H9 (cell line): ENCODE data around the gene PRKCA. TPM values are rescaled to one million over a fixed set of nuclear protein-coding genes. Genes with fewer than 3 reads are reported as not detected.

Source experiments
- DNase-seq: peaks from one replicate; pipeline ENCODE4 v3.0.0-alpha.2; 2017
- H2AFZ ChIP-seq: one replicate; pipeline ENCODE4 v1.6.1; 2013; ENCODE audit warnings: mild to moderate bottlenecking, low read length, control low read depth, moderate library complexity
- H2AK5ac ChIP-seq: 2 replicates; pipeline ENCODE4 v1.6.1; 2013; ENCODE audit warnings: low read length, control low read depth, mixed read lengths; ENCODE audit not compliant: insufficient read length
- H2BK120ac ChIP-seq: one replicate; pipeline ENCODE4 v1.6.1; 2013; ENCODE audit warnings: low read depth, mild to moderate bottlenecking, low read length, control low read depth, inconsistent platforms; ENCODE audit not compliant: poor library complexity, severe bottlenecking
- H2BK12ac ChIP-seq: 2 replicates; pipeline ENCODE4 v1.6.1; 2013; ENCODE audit warnings: low read length, control low read depth, mixed read lengths, low read depth; ENCODE audit not compliant: insufficient read length
- H2BK15ac ChIP-seq: 2 replicates; pipeline ENCODE4 v1.6.1; 2013; ENCODE audit warnings: low read depth, low read length, control low read depth
- H2BK20ac ChIP-seq: one replicate; pipeline ENCODE4 v1.6.1; 2013; ENCODE audit warnings: low read depth, mild to moderate bottlenecking, low read length, control low read depth, inconsistent platforms; ENCODE audit not compliant: poor library complexity, severe bottlenecking
- H2BK5ac ChIP-seq: 2 replicates; pipeline ENCODE4 v1.6.1; 2013; ENCODE audit warnings: low read length, control low read depth, mixed read lengths; ENCODE audit not compliant: insufficient read length
- H3K14ac ChIP-seq: 2 replicates; pipeline ENCODE4 v1.6.1; 2013; ENCODE audit warnings: low read length, control low read depth; ENCODE audit not compliant: insufficient read depth
- H3K18ac ChIP-seq: 2 replicates; pipeline ENCODE4 v1.6.1; 2013; ENCODE audit warnings: low read depth, mild to moderate bottlenecking, mixed read lengths, low read length, control low read depth; ENCODE audit not compliant: insufficient read length
- H3K23ac ChIP-seq: 2 replicates; pipeline ENCODE4 v1.6.1; 2013; ENCODE audit warnings: low read length, control low read depth, mixed read lengths, low read depth; ENCODE audit not compliant: insufficient read length
- H3K23me2 ChIP-seq: 2 replicates; pipeline ENCODE4 v1.6.1; 2013; ENCODE audit warnings: low read depth, mild to moderate bottlenecking, mixed read lengths, low read length, control low read depth; ENCODE audit not compliant: insufficient read length, poor library complexity, severe bottlenecking
- H3K27ac ChIP-seq: 2 replicates; pipeline ENCODE4 v1.5.1; 2013; ENCODE audit warnings: low read length, control low read depth, mixed read lengths, low read depth; ENCODE audit not compliant: insufficient read length
- H3K27me3 ChIP-seq: 2 replicates; pipeline ENCODE4 v1.6.1; 2013; ENCODE audit warnings: low read length, control low read depth, inconsistent platforms; ENCODE audit not compliant: insufficient read depth
- H3K4ac ChIP-seq: 2 replicates; pipeline ENCODE4 v1.6.1; 2013; ENCODE audit warnings: low read depth, mild to moderate bottlenecking, control low read depth, inconsistent platforms, low read length, moderate library complexity
- H3K4me1 ChIP-seq: 2 replicates; pipeline ENCODE4 v1.6.1; 2013; ENCODE audit warnings: low read length, control low read depth, inconsistent platforms; ENCODE audit not compliant: insufficient read depth
- H3K4me2 ChIP-seq: 2 replicates; pipeline ENCODE4 v1.6.1; 2013; ENCODE audit warnings: low read length, control low read depth, mixed read lengths; ENCODE audit not compliant: insufficient read length, insufficient read depth
- H3K56ac ChIP-seq: 2 replicates; pipeline ENCODE4 v1.6.1; 2013; ENCODE audit warnings: low read depth, mild to moderate bottlenecking, mixed read lengths, low read length, control low read depth; ENCODE audit not compliant: insufficient read length
- H3K79me1 ChIP-seq: 2 replicates; pipeline ENCODE4 v1.6.1; 2013; ENCODE audit warnings: low read depth, mild to moderate bottlenecking, moderate library complexity, low read length, control low read depth, inconsistent platforms; ENCODE audit not compliant: insufficient read depth, poor library complexity, severe bottlenecking
- H3K79me2 ChIP-seq: 2 replicates; pipeline ENCODE4 v1.6.1; 2013; ENCODE audit warnings: low read length, control low read depth, inconsistent platforms; ENCODE audit not compliant: insufficient read depth
- H3K9ac ChIP-seq: 2 replicates; pipeline ENCODE4 v1.6.1; 2013; ENCODE audit warnings: low read length, control low read depth, mixed read lengths; ENCODE audit not compliant: insufficient read length; ENCODE audit errors: extremely low read depth
- H3K9me3 ChIP-seq: one replicate; pipeline ENCODE4 v1.6.1; 2013; ENCODE audit warnings: low read depth, low read length, inconsistent platforms; ENCODE audit not compliant: control insufficient read depth
- H3T11ph ChIP-seq: one replicate; pipeline ENCODE4 v1.6.1; 2013; ENCODE audit warnings: mild to moderate bottlenecking, low read length, control low read depth, inconsistent platforms
- H4K20me1 ChIP-seq: one replicate; pipeline ENCODE4 v1.6.1; 2013; ENCODE audit not compliant: control insufficient read depth, insufficient read length, insufficient read depth
- H4K5ac ChIP-seq: 2 replicates; pipeline ENCODE4 v1.6.1; 2013; ENCODE audit warnings: low read depth, mild to moderate bottlenecking, mixed read lengths, low read length, control low read depth; ENCODE audit not compliant: insufficient read length
- H4K8ac ChIP-seq: replicated peaks from 2 replicates; pipeline ENCODE4 v1.6.1; 2013; ENCODE audit warnings: low read length, control low read depth, mixed read lengths, low read depth; ENCODE audit not compliant: insufficient read length
- H4K91ac ChIP-seq: 2 replicates; pipeline ENCODE4 v1.6.1; 2013; ENCODE audit warnings: low read depth, mild to moderate bottlenecking, moderate library complexity, mixed read lengths, low read length, control low read depth; ENCODE audit not compliant: insufficient read length
- H3K27ac Mint-ChIP-seq, 3 experiments: 2 replicates in 2 of 3; 3 replicates in 1 of 3; pipeline ENCODE4 v1.8.0; 2020 to 2021; ENCODE audit warnings: mixed read lengths in 3 of 3, mild to moderate bottlenecking in 1 of 3, moderate library complexity in 1 of 3
- H3K27me3 Mint-ChIP-seq: 2 replicates; pipeline ENCODE4 v1.8.0; 2021; ENCODE audit warnings: low read depth, mild to moderate bottlenecking, moderate library complexity, mixed read lengths
- H3K36me3 Mint-ChIP-seq, 3 experiments: 2 replicates in 2 of 3; 3 replicates in 1 of 3; pipeline ENCODE4 v1.8.0; 2020 to 2021; ENCODE audit warnings: low read depth in 3 of 3, mixed read lengths in 3 of 3; ENCODE audit not compliant: insufficient read depth in 1 of 3
- H3K4me1 Mint-ChIP-seq, 2 experiments: 2 replicates each; pipeline ENCODE4 v1.8.0; 2020; ENCODE audit warnings: mixed read lengths in 2 of 2
- H3K4me3 Mint-ChIP-seq, 2 experiments: 2 replicates in 1 of 2; 3 replicates in 1 of 2; pipeline ENCODE4 v1.8.0; 2020 to 2021; ENCODE audit warnings: mild to moderate bottlenecking in 2 of 2, mixed read lengths in 2 of 2, moderate library complexity in 1 of 2
- H3K9me3 Mint-ChIP-seq, 2 experiments: 2 replicates in 1 of 2; 3 replicates in 1 of 2; pipeline ENCODE4 v1.8.0; 2020; ENCODE audit warnings: mild to moderate bottlenecking in 2 of 2, mixed read lengths in 2 of 2, moderate library complexity in 1 of 2
- CTCF ChIP-seq: fragments of 200-600 bp; sonication (generic); conservative IDR thresholded peaks from 3 replicates; pipeline ENCODE4 v1.8.0; 2021; ENCODE audit warnings: antibody characterized with exemption, mild to moderate bottlenecking
- WGBS: extraction: QIAGEN DNeasy Blood & Tissue Kit; methylation state at CpG from one replicate; pipeline ENCODE4 v1.1.7; 2013; ENCODE audit warnings: missing lambda C conversion rate, low lambda C conversion rate, mixed read lengths; ENCODE audit not compliant: insufficient read length; ENCODE audit errors: extremely low coverage; 5-methylcytosine and 5-hydroxymethylcytosine counted together
- total RNA-seq: library from RNA; stranded (reverse); gene quantifications from 2 replicates; pipeline ENCODE4 v1.2.1, GENCODE V29; 2021

PRKCA gene
- total RNA-seq, 1 experiment from 2014 or later = 10.5 TPM

GRCh38 chr17:66379544-66379943, 77.1 kb downstream of the PRKCA start:
- peaks cover 2% of the 10 kb centered on the region for H3K79me1 ChIP-seq
- no peak overlapping the region for H2BK20ac ChIP-seq
- no peak overlapping the region for H2BK120ac ChIP-seq
- no CpG with 5 or more reads among the region's 4 CpGs for WGBS
- no peaks in the 10 kb centered on the region for H3K79me2 ChIP-seq
- H4K8ac ChIP-seq = no peak overlapping the region
- H3K9me3 Mint-ChIP-seq = no peaks in the 10 kb centered on the region
- no peaks in the 10 kb centered on the region; the same call in 1 of the 2 replicates for H3K4me1 ChIP-seq
- no peak overlapping the region for H3K23ac ChIP-seq
- H2BK15ac ChIP-seq = no peak overlapping the region
- no peak overlapping the region for H2BK5ac ChIP-seq
- no peak for TF ChIP-seq CTCF
- no peak overlapping the region for H3K18ac ChIP-seq
- no peak overlapping the region for H3K56ac ChIP-seq
- no peak overlapping the region for H2AK5ac ChIP-seq
- H3K27ac ChIP-seq = no peak overlapping the region
- no peak overlapping the region for H4K5ac ChIP-seq
- H4K91ac ChIP-seq = no peak overlapping the region
- DNase-seq = no peak
- H3K27me3 ChIP-seq = no peaks in the 10 kb centered on the region
- no peak overlapping the region for H3K9ac ChIP-seq
- no peaks in the 10 kb centered on the region for H3K27me3 Mint-ChIP-seq
- H4K20me1 ChIP-seq = no peaks in the 10 kb centered on the region
- H2BK12ac ChIP-seq = no peak overlapping the region
- H2AFZ ChIP-seq = no peak overlapping the region
- no peak overlapping the region for H3K4me3 Mint-ChIP-seq
- no peaks in the 10 kb centered on the region for H3K9me3 ChIP-seq
- peaks cover 0 to 6% of the 10 kb centered on the region in 2 experiments; a peak in 3 of 4 replicates for H3K4me1 Mint-ChIP-seq
- H3K36me3 Mint-ChIP-seq = no peaks in the 10 kb centered on the region
- H3K23me2 ChIP-seq = no peaks in the 10 kb centered on the region
- H3K4me2 ChIP-seq = no peak overlapping the region
- no peak overlapping the region for H3K27ac Mint-ChIP-seq
- H3T11ph ChIP-seq = no peak overlapping the region
- no peak overlapping the region for H3K14ac ChIP-seq
- H3K4ac ChIP-seq = no peak overlapping the region
